ENCODE measurements around the gene PCDH8. TPM values are rescaled to one million over a fixed set of nuclear protein-coding genes. Genes with fewer than 3 reads are reported as not detected.
A peak's percentile ranks its signal among the peaks of the same experiment; 100 is the strongest.

Gene PCDH8
- total and polyA plus RNA-seq, 8 donors: 0.04 to 0.85 (median 0.25) TPM; not detected in 4

DNA sequence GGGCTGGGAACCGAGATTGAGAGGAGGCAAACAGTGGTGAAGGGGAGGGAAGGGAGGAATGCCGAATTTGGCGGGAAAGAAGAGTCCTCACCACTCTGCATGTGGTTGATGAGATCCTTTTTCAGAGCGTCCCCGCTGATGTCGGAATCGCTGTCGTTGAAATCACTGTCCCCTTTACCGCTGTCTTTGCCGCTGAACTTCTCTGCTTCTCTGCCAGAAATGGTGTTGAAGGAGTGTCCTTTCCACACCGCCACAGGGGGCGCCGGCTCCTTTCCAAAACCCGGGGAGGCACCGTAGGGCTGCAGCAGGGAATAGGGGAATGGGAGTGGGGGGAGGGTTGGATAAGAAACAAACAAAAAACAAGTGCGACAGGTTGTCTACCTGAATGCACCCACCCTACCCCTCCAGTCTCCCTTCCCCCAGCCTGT is 3.1 kb downstream of the PCDH8 start:
- Histone ChIP-seq H3K36me3 (no peaks in the 10 kb centered on the region), H3K4me3 (peak overlapping the region in 1 of 4 donors; percentile 5), H3K27ac (no peak overlapping the region), H3K27me3 (peaks cover 12 to 71% (median 27%) of the 10 kb centered on the region in 4 donors), H3K9me3 (no peaks in the 10 kb centered on the region), H3K4me1 (no peaks in the 10 kb centered on the region)
- FAIRE-seq (no peak), DNase-seq (peak in 1 of 6 donors; percentile 62), ATAC-seq (no peak)
- 5 to 9% methylated on average over 16 of the region's 16 CpGs for WGBS, 2 donors
- intact Hi-C loops (cut with DNase I): no loop called here
- TF ChIP-seq, protein P1, sequence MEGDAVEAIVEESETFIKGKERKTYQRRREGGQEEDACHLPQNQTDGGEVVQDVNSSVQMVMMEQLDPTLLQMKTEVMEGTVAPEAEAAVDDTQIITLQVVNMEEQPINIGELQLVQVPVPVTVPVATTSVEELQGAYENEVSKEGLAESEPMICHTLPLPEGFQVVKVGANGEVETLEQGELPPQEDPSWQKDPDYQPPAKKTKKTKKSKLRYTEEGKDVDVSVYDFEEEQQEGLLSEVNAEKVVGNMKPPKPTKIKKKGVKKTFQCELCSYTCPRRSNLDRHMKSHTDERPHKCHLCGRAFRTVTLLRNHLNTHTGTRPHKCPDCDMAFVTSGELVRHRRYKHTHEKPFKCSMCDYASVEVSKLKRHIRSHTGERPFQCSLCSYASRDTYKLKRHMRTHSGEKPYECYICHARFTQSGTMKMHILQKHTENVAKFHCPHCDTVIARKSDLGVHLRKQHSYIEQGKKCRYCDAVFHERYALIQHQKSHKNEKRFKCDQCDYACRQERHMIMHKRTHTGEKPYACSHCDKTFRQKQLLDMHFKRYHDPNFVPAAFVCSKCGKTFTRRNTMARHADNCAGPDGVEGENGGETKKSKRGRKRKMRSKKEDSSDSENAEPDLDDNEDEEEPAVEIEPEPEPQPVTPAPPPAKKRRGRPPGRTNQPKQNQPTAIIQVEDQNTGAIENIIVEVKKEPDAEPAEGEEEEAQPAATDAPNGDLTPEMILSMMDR (IDR thresholded peaks at IDR 0.05): no peak

DNA sequence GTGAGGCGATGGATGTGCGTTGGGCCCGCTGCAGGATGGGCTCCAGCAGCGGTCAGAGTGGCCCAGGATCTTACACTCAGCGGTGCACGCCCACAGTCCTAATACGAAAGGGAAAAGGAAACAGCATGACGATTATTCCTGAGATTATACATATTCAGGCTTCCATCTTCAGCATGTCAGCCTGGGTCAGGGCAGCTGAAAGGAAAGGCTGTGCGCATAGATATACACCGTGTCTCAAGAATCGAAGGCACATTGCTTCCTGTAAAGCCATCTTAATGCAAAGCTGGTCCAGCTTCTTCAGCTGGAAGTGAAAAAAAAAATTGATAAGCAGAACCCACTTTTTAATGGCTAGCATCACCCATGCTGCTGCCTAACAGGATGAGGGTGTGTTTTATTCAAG is 3.6 kb downstream of the PCDH8 start:
- Histone ChIP-seq H3K36me3 (no peaks in the 10 kb centered on the region), H3K9me3 (no peaks in the 10 kb centered on the region), H3K27ac (no peak overlapping the region), H3K4me3 (no peak overlapping the region), H3K4me1 (no peaks in the 10 kb centered on the region), H3K27me3 (peaks cover 12 to 71% (median 27%) of the 10 kb centered on the region in 4 donors)
- intact Hi-C loops (cut with DNase I): no loop called here
- ATAC-seq: no peak
- FAIRE-seq: no peak
- no peak for DNase-seq
- TF ChIP-seq, protein P1 (IDR thresholded peaks at IDR 0.05): no peak
- WGBS, 2 donors: 66 to 71% methylated on average over 11 of the region's 11 CpGs

DNA sequence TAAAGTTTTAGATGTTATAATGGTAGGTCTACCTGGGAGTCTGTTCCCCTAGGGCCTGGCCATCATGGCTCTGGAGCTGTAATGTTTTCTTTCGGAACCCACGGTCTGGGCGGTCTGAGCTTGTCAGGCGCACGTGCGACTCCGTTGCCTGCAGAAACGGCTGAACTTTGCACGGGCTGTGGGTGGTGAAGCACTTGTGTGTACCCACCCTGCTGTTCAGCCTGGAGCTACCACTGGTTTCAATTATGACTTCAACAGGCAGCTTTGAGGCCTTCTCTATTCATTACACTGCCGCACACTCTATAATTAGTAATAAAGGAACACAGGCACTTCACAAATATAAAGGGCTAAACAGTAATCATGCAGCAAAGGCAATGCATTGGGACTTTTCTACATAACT is 6.0 kb downstream of the PCDH8 start:
- Histone ChIP-seq H3K9me3 (no peaks in the 10 kb centered on the region), H3K4me3 (no peak overlapping the region), H3K36me3 (no peaks in the 10 kb centered on the region), H3K4me1 (no peaks in the 10 kb centered on the region), H3K27ac (no peak overlapping the region), H3K27me3 (peaks cover 5 to 50% (median 18%) of the 10 kb centered on the region in 4 donors)
- no peak for DNase-seq
- no peak for FAIRE-seq
- TF ChIP-seq, protein P1 (IDR thresholded peaks at IDR 0.05): no peak
- ATAC-seq: no peak
- intact Hi-C loops (cut with DNase I): no loop called here
- whole genome bisulfite sequencing, 2 donors: 56 to 71% methylated on average over 10 of the region's 10 CpGs

DNA sequence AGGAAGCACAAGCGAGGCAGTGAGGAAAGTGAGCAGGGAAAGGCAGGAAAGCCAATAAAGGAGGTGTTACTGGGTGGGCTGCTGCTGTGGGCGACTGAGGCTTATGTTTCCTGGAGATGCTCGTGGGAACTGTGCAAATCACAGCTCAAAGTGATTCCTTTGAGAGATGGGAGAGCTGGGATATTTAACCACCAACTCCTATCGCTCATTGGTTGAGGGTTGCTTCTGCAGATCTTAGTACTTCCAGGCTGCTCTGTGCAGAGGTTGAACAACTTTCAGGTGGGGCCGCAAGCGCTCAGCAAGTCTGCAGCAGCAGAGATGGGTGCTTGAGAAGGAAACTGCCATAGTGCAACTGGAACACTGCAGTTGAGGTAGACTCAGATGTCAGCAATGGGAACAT is 8.4 kb downstream of the PCDH8 start:
- intact Hi-C loops (cut with DNase I): no loop called here
- DNase-seq: no peak
- 58 to 69% methylated on average over 6 of the region's 6 CpGs for WGBS, 2 donors
- TF ChIP-seq, protein P1 (IDR thresholded peaks at IDR 0.05): no peak
- Histone ChIP-seq H3K4me3 (no peak overlapping the region), H3K4me1 (no peaks in the 10 kb centered on the region), H3K9me3 (no peaks in the 10 kb centered on the region), H3K27me3 (peaks cover 0 to 28% (median 7%) of the 10 kb centered on the region in 4 donors), H3K36me3 (no peaks in the 10 kb centered on the region), H3K27ac (no peak overlapping the region)
- no peak for FAIRE-seq
- no peak for ATAC-seq

DNA sequence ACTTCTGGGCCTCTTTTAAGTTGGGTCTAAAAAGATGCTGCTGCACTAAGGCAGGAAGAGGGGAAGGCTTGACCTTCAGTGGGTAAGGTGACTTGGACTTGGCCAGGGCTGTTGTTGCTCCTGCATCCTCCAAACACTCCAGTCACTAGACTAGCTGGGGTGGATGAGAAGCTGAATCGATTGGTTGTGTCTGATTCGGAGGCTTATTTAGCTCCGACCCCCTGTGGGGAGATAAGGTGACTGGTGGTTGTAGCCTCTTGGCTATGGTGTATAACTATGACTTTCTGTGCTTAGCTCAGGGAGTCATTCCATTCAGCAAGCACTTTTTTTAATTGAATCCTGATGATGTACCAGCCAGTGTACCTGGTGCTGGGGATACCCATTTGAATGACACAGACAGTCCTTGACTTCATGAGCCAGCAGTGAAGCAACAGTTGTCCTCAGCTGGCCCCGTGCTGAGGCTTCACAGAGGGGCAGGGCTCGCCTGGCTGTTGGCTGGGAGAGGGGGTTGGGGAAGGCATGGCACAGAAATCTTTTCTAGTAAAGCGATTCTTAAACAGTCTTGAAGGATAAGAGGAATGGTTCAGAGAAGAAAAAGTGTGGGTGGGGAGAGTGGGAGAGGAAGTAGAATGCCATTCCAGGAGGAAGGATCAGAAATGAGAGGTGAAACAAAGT is 9.9 kb downstream of the PCDH8 start:
- Histone ChIP-seq H3K4me3 (no peak overlapping the region), H3K4me1 (no peaks in the 10 kb centered on the region), H3K36me3 (no peaks in the 10 kb centered on the region), H3K27ac (no peak overlapping the region), H3K9me3 (no peaks in the 10 kb centered on the region), H3K27me3 (peaks cover 0 to 13% (median 2%) of the 10 kb centered on the region in 4 donors)
- ATAC-seq (no peak), FAIRE-seq (no peak), DNase-seq (no peak)
- TF ChIP-seq, protein P1 (IDR thresholded peaks at IDR 0.05): no peak
- intact Hi-C loops (cut with DNase I): no loop called here
- 14 to 15% methylated on average over 6 of the region's 6 CpGs for WGBS, 2 donors
